ENCODE data around the gene RANBP3.

Gene RANBP3

GRCh38 chr19:5923356-5923755 lies 54.6 kb downstream of the RANBP3 start:
- no peak for DNase-seq

- DNase-seq = no peak
These were observed 55.8 kb downstream of the RANBP3 start for GRCh38 chr19:5922161-5922545.

GRCh38 chr19:5921516-5922160 lies 56.3 kb downstream of the RANBP3 start:
- DNase-seq = no peak

GRCh38 chr19:5918463-5919079 lies 59.4 kb downstream of the RANBP3 start:
- DNase-seq = no peak

GRCh38 chr19:5917431-5918107 lies 60.4 kb downstream of the RANBP3 start:
- DNase-seq = no peak

- no peak for DNase-seq
These were observed 61.7 kb downstream of the RANBP3 start for GRCh38 chr19:5916181-5916708.

- no peak for DNase-seq
These were observed 62.2 kb downstream of the RANBP3 start for GRCh38 chr19:5915782-5916165.

- DNase-seq = no peak
These were observed 62.8 kb downstream of the RANBP3 start for GRCh38 chr19:5914946-5915781.

GRCh38 chr19:5914358-5914774 lies 63.6 kb downstream of the RANBP3 start:
- no peak for DNase-seq

GRCh38 chr19:5913739-5914357 lies 64.1 kb downstream of the RANBP3 start, which contains the start of gene CAPS:
Gene CAPS (plus strand): TSS chr19:5914254. CDS start chr19:5914407, 153 bp downstream.
- peak; percentile 83 for DNase-seq

GRCh38 chr19:5911366-5911765 lies 66.6 kb downstream of the RANBP3 start:
- DNase-seq = no peak

GRCh38 chr19:5910638-5910907 lies 67.4 kb downstream of the RANBP3 start:
- no peak for DNase-seq

GRCh38 chr19:5908773-5909442 lies 69.0 kb downstream of the RANBP3 start:
- no peak for DNase-seq

- DNase-seq = no peak
These were observed 70.7 kb downstream of the RANBP3 start for GRCh38 chr19:5907241-5907640.

- no peak for DNase-seq
These were observed 72.7 kb downstream of the RANBP3 start for GRCh38 chr19:5905114-5905778.

GRCh38 chr19:5904352-5905113 lies 73.4 kb downstream of the RANBP3 start, which contains the start of gene VMAC:
Gene VMAC (plus strand): TSS chr19:5904872. CDS start chr19:5904891, 19 bp downstream.
- DNase-seq = peak; percentile 100

GRCh38 chr19:5903624-5904351 lies 74.2 kb downstream of the RANBP3 start, which contains the start of gene NDUFA11:
Gene NDUFA11 (minus strand): TSS chr19:5903790. CDS start chr19:5903708, 82 bp downstream.
- peak; percentile 94 for DNase-seq

GRCh38 chr19:5903056-5903623 lies 74.8 kb downstream of the RANBP3 start:
- peak; percentile 64 for DNase-seq

GRCh38 chr19:5900976-5901375 lies 77.0 kb downstream of the RANBP3 start:
- DNase-seq = no peak

Measured in fibroblast of skin of back (primary cell).